Astrocyte (in vitro differentiated cells and primary cell): ENCODE measurements around the gene SMCO2. TPM values are rescaled to one million over a fixed set of nuclear protein-coding genes. Genes with fewer than 3 reads are reported as not detected.

Source experiments
- DNase-seq: peaks from one replicate; pipeline ENCODE4 v3.0.0-alpha.2; 2010; ENCODE audit warnings: low read depth
- FAIRE-seq: peaks from 2 replicates; lab custom pipeline; 2011; peaks lifted over from hg19 to GRCh38; lab: Jason Lieb, UNC
- H2AFZ ChIP-seq: 2 replicates; pipeline ENCODE4 v1.6.0; 2012; ENCODE audit warnings: low read depth, low read length, inconsistent platforms
- H3K27ac ChIP-seq: 2 replicates; pipeline ENCODE4 v1.5.1; 2011; ENCODE audit warnings: low read depth, low read length, inconsistent platforms
- H3K27me3 ChIP-seq: 2 replicates; pipeline ENCODE4 v1.6.0; 2011; ENCODE audit warnings: low read length, inconsistent platforms; ENCODE audit not compliant: insufficient read depth
- H3K36me3 ChIP-seq: 2 replicates; pipeline ENCODE4 v1.5.1; 2011; ENCODE audit warnings: low read length, inconsistent platforms; ENCODE audit not compliant: insufficient read depth
- H3K4me1 ChIP-seq: 2 replicates; pipeline ENCODE4 v1.5.1; 2011; ENCODE audit warnings: low read length, inconsistent platforms; ENCODE audit not compliant: insufficient read depth
- H3K4me2 ChIP-seq: 2 replicates; pipeline ENCODE4 v1.6.0; 2012; ENCODE audit warnings: low read length, inconsistent platforms
- H3K4me3 ChIP-seq: 2 replicates; pipeline ENCODE4 v1.5.1; 2011; ENCODE audit warnings: low read depth, mild to moderate bottlenecking, low read length, inconsistent platforms; ENCODE audit not compliant: insufficient read depth
- H3K79me2 ChIP-seq: 2 replicates; pipeline ENCODE4 v1.6.0; 2012; ENCODE audit warnings: mild to moderate bottlenecking, low read length, inconsistent platforms; ENCODE audit not compliant: insufficient read depth
- H3K9ac ChIP-seq: 2 replicates; pipeline ENCODE4 v1.6.0; 2012; ENCODE audit warnings: mild to moderate bottlenecking, low read length, inconsistent platforms
- H3K9me3 ChIP-seq: 2 replicates; pipeline ENCODE4 v1.5.1; 2012; ENCODE audit warnings: low read depth, mild to moderate bottlenecking, low read length, inconsistent platforms; ENCODE audit not compliant: insufficient read depth
- H4K20me1 ChIP-seq: 2 replicates; pipeline ENCODE4 v1.6.0; 2012; ENCODE audit warnings: low read length, inconsistent platforms; ENCODE audit not compliant: insufficient read depth
- H3K27ac Mint-ChIP-seq: one replicate; pipeline ENCODE4 v1.8.0; 2021; ENCODE audit warnings: mild to moderate bottlenecking, mixed read lengths; ENCODE audit not compliant: unreplicated experiment
- H3K27me3 Mint-ChIP-seq: one replicate; pipeline ENCODE4 v1.8.0; 2021; ENCODE audit warnings: low read depth, mixed read lengths; ENCODE audit not compliant: unreplicated experiment
- H3K36me3 Mint-ChIP-seq: one replicate; pipeline ENCODE4 v1.8.0; 2021; ENCODE audit warnings: low read depth, mixed read lengths; ENCODE audit not compliant: unreplicated experiment
- H3K4me1 Mint-ChIP-seq: one replicate; pipeline ENCODE4 v1.8.0; 2021; ENCODE audit warnings: low read depth, mixed read lengths; ENCODE audit not compliant: unreplicated experiment
- H3K4me3 Mint-ChIP-seq: one replicate; pipeline ENCODE4 v1.8.0; 2021; ENCODE audit warnings: mild to moderate bottlenecking, moderate library complexity, mixed read lengths; ENCODE audit not compliant: unreplicated experiment
- H3K9me3 Mint-ChIP-seq: one replicate; pipeline ENCODE4 v1.8.0; 2021; ENCODE audit warnings: mild to moderate bottlenecking, mixed read lengths; ENCODE audit not compliant: unreplicated experiment
- EZH2 ChIP-seq: IDR thresholded peaks from 2 replicates; pipeline ENCODE4 v1.6.1; 2012; ENCODE audit warnings: mild to moderate bottlenecking, low read length, inconsistent platforms; ENCODE audit not compliant: insufficient read depth
- total RNA-seq: library from RNA; stranded (reverse); gene quantifications from 2 replicates; pipeline ENCODE4 v1.2.1, GENCODE V29; 2021
- TF ChIP-seq, protein P1 (sequence below): IDR thresholded peaks from 2 replicates; pipeline ENCODE4 v1.5.1; 2011; ENCODE audit warnings: low read depth, mild to moderate bottlenecking, inconsistent platforms, low read length, moderate library complexity; ENCODE audit not compliant: insufficient read depth

Gene SMCO2
- total RNA-seq, 1 donor from 2014 or later: 0.32 TPM

DNA sequence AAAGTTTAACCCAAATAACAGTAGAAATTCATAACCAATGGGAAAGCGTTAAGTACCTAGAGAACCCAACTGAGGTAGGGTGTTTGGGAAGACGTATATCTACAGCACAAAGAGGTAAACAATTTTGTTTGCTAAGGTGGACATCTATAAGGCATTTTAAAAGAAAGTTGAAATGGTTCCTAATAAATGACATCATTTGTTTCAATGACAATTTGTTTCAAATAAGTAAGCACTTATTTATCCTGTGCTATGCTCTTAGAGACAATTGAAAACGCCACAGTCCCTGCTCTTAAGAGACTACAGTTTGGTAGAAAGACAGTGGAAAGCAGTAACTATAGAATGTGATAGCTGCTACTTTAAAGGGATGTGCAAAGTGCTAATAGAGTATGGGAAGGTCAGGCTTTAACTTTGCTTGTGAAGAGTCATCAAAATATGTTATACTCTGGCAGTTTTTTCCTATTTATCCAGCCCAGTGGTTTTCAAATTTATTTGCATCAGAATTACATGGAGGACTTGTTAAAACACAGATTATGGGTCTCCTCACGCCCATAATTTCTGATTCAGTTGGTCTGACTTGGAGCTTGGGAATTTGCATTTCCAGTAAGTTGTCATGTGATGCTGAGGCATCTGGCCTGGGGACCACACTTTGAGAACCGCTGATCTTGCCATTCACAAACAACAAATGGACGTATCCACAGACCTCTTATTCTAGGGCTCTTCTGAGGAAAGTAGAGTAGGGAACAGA, 19.6 kb upstream of the SMCO2 start:
- TF ChIP-seq, protein P1, sequence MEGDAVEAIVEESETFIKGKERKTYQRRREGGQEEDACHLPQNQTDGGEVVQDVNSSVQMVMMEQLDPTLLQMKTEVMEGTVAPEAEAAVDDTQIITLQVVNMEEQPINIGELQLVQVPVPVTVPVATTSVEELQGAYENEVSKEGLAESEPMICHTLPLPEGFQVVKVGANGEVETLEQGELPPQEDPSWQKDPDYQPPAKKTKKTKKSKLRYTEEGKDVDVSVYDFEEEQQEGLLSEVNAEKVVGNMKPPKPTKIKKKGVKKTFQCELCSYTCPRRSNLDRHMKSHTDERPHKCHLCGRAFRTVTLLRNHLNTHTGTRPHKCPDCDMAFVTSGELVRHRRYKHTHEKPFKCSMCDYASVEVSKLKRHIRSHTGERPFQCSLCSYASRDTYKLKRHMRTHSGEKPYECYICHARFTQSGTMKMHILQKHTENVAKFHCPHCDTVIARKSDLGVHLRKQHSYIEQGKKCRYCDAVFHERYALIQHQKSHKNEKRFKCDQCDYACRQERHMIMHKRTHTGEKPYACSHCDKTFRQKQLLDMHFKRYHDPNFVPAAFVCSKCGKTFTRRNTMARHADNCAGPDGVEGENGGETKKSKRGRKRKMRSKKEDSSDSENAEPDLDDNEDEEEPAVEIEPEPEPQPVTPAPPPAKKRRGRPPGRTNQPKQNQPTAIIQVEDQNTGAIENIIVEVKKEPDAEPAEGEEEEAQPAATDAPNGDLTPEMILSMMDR: no peak
- TF ChIP-seq EZH2: no peak
- Histone ChIP-seq H3K4me1 (no peaks in the 10 kb centered on the region), H3K4me3 (no peak overlapping the region), H2AFZ (no peak overlapping the region), H3K9me3 (no peaks in the 10 kb centered on the region), H3K27me3 (no peaks in the 10 kb centered on the region), H3K27ac (no peak overlapping the region), H3K36me3 (no peaks in the 10 kb centered on the region), H3K4me2 (no peak overlapping the region), H3K9ac (no peak overlapping the region), H4K20me1 (no peaks in the 10 kb centered on the region), H3K79me2 (no peaks in the 10 kb centered on the region)
- Mint-ChIP-seq H3K36me3 (peaks cover 2% of the 10 kb centered on the region), H3K27ac (no peak overlapping the region), H3K9me3 (peaks cover 3% of the 10 kb centered on the region), H3K4me1 (peaks cover 2% of the 10 kb centered on the region), H3K27me3 (no peaks in the 10 kb centered on the region), H3K4me3 (no peak overlapping the region)
- FAIRE-seq (no peak), DNase-seq (no peak)

DNA sequence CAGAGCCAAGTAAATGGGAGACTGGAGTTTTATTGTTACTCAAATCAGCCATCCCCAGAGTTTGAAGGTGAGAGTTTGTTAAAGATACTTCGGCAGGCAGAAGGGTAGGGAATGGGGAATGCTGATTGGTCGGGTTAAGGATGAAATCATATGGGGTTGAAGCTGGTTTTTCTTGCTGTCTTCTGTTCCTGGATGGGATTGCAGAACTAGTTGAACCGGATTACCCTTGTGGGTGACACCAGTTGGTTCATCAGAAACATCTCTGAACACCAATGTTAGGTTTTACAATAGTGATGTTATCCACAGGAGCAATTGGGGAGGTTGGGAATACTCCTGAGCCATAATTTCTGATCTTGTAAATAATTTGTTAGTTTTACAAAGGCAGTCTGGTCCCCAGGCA, 18.7 kb upstream of the SMCO2 start:
- FAIRE-seq (no peak), DNase-seq (no peak)
- H3K4me3 Mint-ChIP-seq: no peak overlapping the region
- H3K4me1 Mint-ChIP-seq: peaks cover 2% of the 10 kb centered on the region
- H3K9me3 ChIP-seq: no peaks in the 10 kb centered on the region
- no peak overlapping the region for H2AFZ ChIP-seq
- peaks cover 3% of the 10 kb centered on the region for H3K9me3 Mint-ChIP-seq
- no peaks in the 10 kb centered on the region for H3K79me2 ChIP-seq
- no peak for TF ChIP-seq EZH2
- TF ChIP-seq, protein P1: no peak
- H3K4me1 ChIP-seq: peaks cover 5% of the 10 kb centered on the region
- no peak overlapping the region for H3K27ac Mint-ChIP-seq
- H3K27me3 Mint-ChIP-seq: no peaks in the 10 kb centered on the region
- H3K4me2 ChIP-seq: no peak overlapping the region
- no peaks in the 10 kb centered on the region for H3K27me3 ChIP-seq
- H3K36me3 Mint-ChIP-seq: peaks cover 2% of the 10 kb centered on the region
- no peak overlapping the region for H3K4me3 ChIP-seq
- H3K27ac ChIP-seq: no peak overlapping the region
- no peaks in the 10 kb centered on the region for H3K36me3 ChIP-seq
- H3K9ac ChIP-seq: no peak overlapping the region
- H4K20me1 ChIP-seq: no peaks in the 10 kb centered on the region

DNA sequence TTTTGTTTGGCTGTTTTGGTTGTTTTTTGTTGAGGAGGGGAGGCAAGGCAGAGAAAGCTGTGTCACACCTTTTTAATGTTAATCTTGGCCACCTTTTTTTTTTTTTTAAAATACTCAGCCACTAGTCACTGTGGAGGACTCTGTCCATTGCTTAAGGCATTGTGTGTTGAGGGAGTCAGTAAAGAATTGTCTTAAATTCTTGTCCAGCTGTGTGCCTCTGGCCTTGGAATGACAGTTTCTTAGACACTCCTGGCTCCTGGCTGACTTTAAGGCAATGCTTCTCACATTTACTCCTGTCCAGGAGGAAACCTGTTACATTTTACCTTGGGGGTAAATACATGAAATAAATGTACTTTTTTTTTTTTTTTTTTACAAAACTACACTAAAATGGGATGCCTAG, 18.1 kb upstream of the SMCO2 start:
- Mint-ChIP-seq H3K4me3 (no peak overlapping the region), H3K9me3 (peaks cover 3% of the 10 kb centered on the region), H3K27ac (no peak overlapping the region), H3K4me1 (peaks cover 7% of the 10 kb centered on the region), H3K36me3 (peaks cover 2% of the 10 kb centered on the region), H3K27me3 (no peaks in the 10 kb centered on the region)
- Histone ChIP-seq H3K4me1 (peaks cover 9% of the 10 kb centered on the region), H3K4me2 (no peak overlapping the region), H2AFZ (no peak overlapping the region), H3K9ac (no peak overlapping the region), H3K27ac (no peak overlapping the region), H3K27me3 (no peaks in the 10 kb centered on the region), H3K9me3 (no peaks in the 10 kb centered on the region), H3K4me3 (no peak overlapping the region), H3K79me2 (no peaks in the 10 kb centered on the region), H3K36me3 (no peaks in the 10 kb centered on the region), H4K20me1 (no peaks in the 10 kb centered on the region)
- DNase-seq (no peak), FAIRE-seq (no peak)
- TF ChIP-seq EZH2: no peak
- TF ChIP-seq, protein P1: no peak
